K562 (cell line): ENCODE measurements around the gene P4HTM. TPM values are rescaled to one million over a fixed set of nuclear protein-coding genes. Genes with fewer than 3 reads are reported as not detected.

Source experiments
- BMI1 ChIP-seq: fragments of 150-350 bp; IDR thresholded peaks from 2 replicates; pipeline ENCODE4 v1.6.1; 2014; ENCODE audit warnings: low read length
- CEBPB ChIP-seq: fragments of 450-650 bp; IDR thresholded peaks from 2 replicates; pipeline ENCODE4 v1.6.1; 2016; ENCODE audit warnings: missing genetic modification characterization, missing compliant biosample characterization
- CTCF ChIP-seq, 3 experiments: IDR thresholded peaks in 2 of 3; conservative IDR thresholded peaks in 1 of 3; 2 replicates each; pipeline ENCODE4 v1.5.1; 2011 to 2012; ENCODE audit warnings: low read length in 3 of 3, mild to moderate bottlenecking in 3 of 3, control low read depth in 2 of 3, improper control_type of control experiment in 1 of 3, inconsistent platforms in 1 of 3, low read depth in 1 of 3, mixed read lengths in 1 of 3, moderate library complexity in 1 of 3; ENCODE audit not compliant: insufficient read depth in 2 of 3
- E2F6 ChIP-seq, 2 experiments: IDR thresholded peaks; 2 replicates each; pipeline ENCODE4 v1.6.1; 2011; ENCODE audit warnings: borderline replicate concordance in 1 of 2, control low read depth in 1 of 2, low read depth in 1 of 2, low read length in 1 of 2, mild to moderate bottlenecking in 1 of 2, mixed read lengths in 1 of 2, moderate library complexity in 1 of 2; ENCODE audit not compliant: insufficient read depth in 1 of 2, insufficient read length in 1 of 2, poor library complexity in 1 of 2, severe bottlenecking in 1 of 2; ENCODE audit errors: extremely low read depth in 1 of 2
- EGR1 ChIP-seq: fragments of 450-650 bp; conservative IDR thresholded peaks from 2 replicates; pipeline ENCODE4 v1.6.1; 2017; ENCODE audit warnings: mild to moderate bottlenecking
- ETV1 ChIP-seq: fragments of 450-650 bp; conservative IDR thresholded peaks from 2 replicates; pipeline ENCODE4 v1.6.1; 2016; ENCODE audit warnings: missing genetic modification characterization, control low read depth, low read depth, missing compliant biosample characterization
- HSF4 ChIP-seq: fragments of 250-450 bp; sonication (Bioruptor Pico); IDR thresholded peaks from 2 replicates; pipeline ENCODE4 v2.1.2; 2022; ENCODE audit warnings: mild to moderate bottlenecking, moderate library complexity, borderline replicate concordance
- ILF3 ChIP-seq: fragments of 450-650 bp; IDR thresholded peaks from 2 replicates; pipeline ENCODE4 v1.6.1; 2018; ENCODE audit warnings: antibody characterized with exemption, mild to moderate bottlenecking, moderate library complexity, borderline replicate concordance
- KAT7 ChIP-seq: sonication (generic); formaldehyde crosslinking; IDR thresholded peaks from 2 replicates; pipeline ENCODE4 v1.8.0; 2022; ENCODE audit warnings: missing genetic modification reagents, mild to moderate bottlenecking, borderline replicate concordance
- KLF13 ChIP-seq: fragments of 450-650 bp; IDR thresholded peaks from 2 replicates; pipeline ENCODE4 v1.6.1; 2016; ENCODE audit warnings: missing genetic modification characterization, low read depth, mild to moderate bottlenecking, missing compliant biosample characterization, moderate library complexity, borderline replicate concordance
- MCM2 ChIP-seq: fragments of 450-650 bp; IDR thresholded peaks from 2 replicates; pipeline ENCODE4 v1.6.1; 2017; ENCODE audit warnings: low read depth, mild to moderate bottlenecking
- MYBL2 ChIP-seq, 2 experiments: fragments of 450-650 bp in 1 of 2; sonication (generic) in 1 of 2; formaldehyde crosslinking in 1 of 2; IDR thresholded peaks; 2 replicates each; pipeline versions ENCODE4 v1.6.1 to v1.8.1; 2017 to 2022; ENCODE audit warnings: borderline replicate concordance in 1 of 2, inconsistent platforms in 1 of 2, low read depth in 1 of 2, mild to moderate bottlenecking in 1 of 2, missing genetic modification reagents in 1 of 2, moderate library complexity in 1 of 2
- NONO ChIP-seq, 2 experiments: fragments of 200-400 bp in 1 of 2; fragments of 450-650 bp in 1 of 2; formaldehyde crosslinking in 1 of 2; IDR thresholded peaks; 2 replicates each; pipeline ENCODE4 v1.6.1; 2017; ENCODE audit warnings: low read depth in 2 of 2, mild to moderate bottlenecking in 2 of 2, moderate library complexity in 2 of 2, low read length in 1 of 2
- PHF20 ChIP-seq: fragments of 450-650 bp; IDR thresholded peaks from 2 replicates; pipeline ENCODE4 v1.6.1; 2018; ENCODE audit not compliant: partially characterized antibody
- SRSF3 ChIP-seq: fragments of 200-400 bp; formaldehyde crosslinking; IDR thresholded peaks from 2 replicates; pipeline ENCODE4 v1.6.1; 2016; ENCODE audit warnings: mild to moderate bottlenecking, low read length, moderate library complexity; ENCODE audit not compliant: insufficient read depth
- TBL1XR1 ChIP-seq, 2 experiments: IDR thresholded peaks; 2 replicates each; pipeline ENCODE4 v1.6.1; 2012; ENCODE audit warnings: improper control_type of control experiment in 2 of 2, low read length in 2 of 2, mild to moderate bottlenecking in 1 of 2
- THAP7 ChIP-seq: fragments of 250-450 bp; sonication (Bioruptor Pico); IDR thresholded peaks from 2 replicates; pipeline ENCODE4 v1.5.0; 2021
- ZBTB9 ChIP-seq: fragments of 450-650 bp; formaldehyde crosslinking; IDR thresholded peaks from 2 replicates; pipeline ENCODE4 v1.4.0; 2020; ENCODE audit warnings: mild to moderate bottlenecking, moderate library complexity
- ZNF511 ChIP-seq: sonication (generic); formaldehyde crosslinking; IDR thresholded peaks from 2 replicates; pipeline ENCODE4 v1.8.0; 2022; ENCODE audit warnings: mild to moderate bottlenecking, missing genetic modification reagents
- polyA plus RNA-seq, 8 experiments: library from polyadenylated mRNA; depleted of rRNA in 4 of 8; stranded (reverse) in 5 of 8; unstranded in 3 of 8; fragments of >200 nt; fragmentation: Nextera tagmentation in 2 of 8; fragmentation: Illumina TruSeq in 1 of 8; extraction: Ambion mirVana in 2 of 8; extraction: Trizol in 1 of 8; gene quantifications; 2 replicates each; pipeline versions ENCODE4 v1.2.1 to v1.2.3, GENCODE V29; 2011 to 2014; ENCODE audit warnings: inconsistent platforms in 1 of 8, missing spikeins in 1 of 8
- total RNA-seq, 7 experiments: library from RNA; depleted of rRNA in 6 of 7; stranded (reverse); fragments of >200 nt in 6 of 7; fragmentation: Illumina TruSeq in 2 of 7; extraction: Trizol in 2 of 7; gene quantifications; 2 replicates each; pipeline versions ENCODE4 v1.2.1 to v1.2.3, GENCODE V29; 2011 to 2021; ENCODE audit warnings: low replicate concordance in 1 of 7

Gene P4HTM
- total and polyA plus RNA-seq, 9 of the 15 experiments (the other 6 are each of a cell fraction or from before 2014, with no cell fraction given), result 0.09 to 0.66 (median 0.25) TPM; not detected in 2

GRCh38 chr3:49028673-49029562 is 38.9 kb downstream of the P4HTM start, which contains the start of gene IMPDH2 (continued):
- TF ChIP-seq ZBTB9 (CRISPR knock-in tag) (peak; percentile 92), KLF13 (peak; percentile 29; the same call in 1 of the 2 replicates), CTCF (IDR thresholded peaks at IDR 0.05 in 2 of 3, conservative IDR thresholded peaks at IDR 0.05 in 1 of 3; ENCODE audit: insufficient read depth in 2 of 3, low read depth in 1 of 3, low read length in 3 of 3) (peak in 1 of 3 experiments; percentile 28; a peak in 2 of 6 replicates), EGR1 (peak; percentile 94), BMI1 (no peak), ZNF511 (CRISPR knock-in tag) (peak; percentile 89), CEBPB (tag) (peak; percentile 88), MCM2 (no peak), NONO (IDR thresholded peaks at IDR 0.05; ENCODE audit: low read depth in 2 of 2, low read length in 1 of 2) (peak; percentile 49 to 84; a peak in 2 of 4 replicates), E2F6 (IDR thresholded peaks at IDR 0.05; ENCODE audit: borderline replicate concordance in 1 of 2, extremely low read depth in 1 of 2, insufficient read depth in 1 of 2, insufficient read length in 1 of 2, low read depth in 1 of 2, low read length in 1 of 2, poor library complexity in 1 of 2, severe bottlenecking in 1 of 2) (peak; percentile 91 to 92), KAT7 (peak; percentile 58; the same call in 1 of the 2 replicates), SRSF3 (no peak), HSF4 (0 out of 2 replicates have a peak, but pooled peaks have one; percentile 22), THAP7 (CRISPR knock-in tag) (0 out of 2 replicates have a peak, but pooled peaks have one; percentile 61), MYBL2 (IDR thresholded peaks at IDR 0.05; ENCODE audit: low read depth) (no peak), MYBL2 (CRISPR knock-in tag; IDR thresholded peaks at IDR 0.05; ENCODE audit: borderline replicate concordance) (peak; percentile 49; the same call in 1 of the 2 replicates), ILF3 (peak; percentile 69; the same call in 1 of the 2 replicates), PHF20 (peak; percentile 36), ETV1 (tag) (no peak), TBL1XR1 (IDR thresholded peaks at IDR 0.05; ENCODE audit: low read length in 2 of 2) (peak in 1 of 2 experiments; percentile 64; a peak in 2 of 4 replicates)
